ENCODE measurements around the gene CLEC7A.

CLEC7A gene

GRCh38 chr12:10075451-10075850, 54.5 kb downstream of the CLEC7A start:
- Histone ChIP-seq H3K4me1 (ENCODE audit: control insufficient read depth in 1 of 2, insufficient read depth in 2 of 2, low read length in 2 of 2) (no peaks in the 10 kb centered on the region), H3K9ac (ENCODE audit: low read depth in 1 of 2, low read length in 2 of 2) (no peak overlapping the region), H3K27me3 (ENCODE audit: control insufficient read depth in 1 of 2, insufficient read depth in 2 of 2, low read length in 2 of 2) (no peaks in the 10 kb centered on the region), H3K9me3 (ENCODE audit: control insufficient read depth in 1 of 2, low read length in 2 of 2) (no peaks in the 10 kb centered on the region), H3K36me3 (ENCODE audit: control insufficient read depth in 1 of 2, insufficient read depth in 2 of 2, low read length in 2 of 2) (no peaks in the 10 kb centered on the region), H3K4me3 (ENCODE audit: low read depth in 1 of 2, low read length in 2 of 2) (no peak overlapping the region), H3K27ac (ENCODE audit: low read depth, low read length) (no peak overlapping the region)

- no peaks in the 10 kb centered on the region for H3K4me1 ChIP-seq (ENCODE audit: control insufficient read depth in 1 of 2, insufficient read depth in 2 of 2, low read length in 2 of 2)
- H3K27ac ChIP-seq (ENCODE audit: low read depth, low read length): no peak overlapping the region
- H3K9me3 ChIP-seq (ENCODE audit: control insufficient read depth in 1 of 2, low read length in 2 of 2): no peaks in the 10 kb centered on the region
- H3K4me3 ChIP-seq (ENCODE audit: low read depth in 1 of 2, low read length in 2 of 2): no peak overlapping the region
- H3K27me3 ChIP-seq (ENCODE audit: control insufficient read depth in 1 of 2, insufficient read depth in 2 of 2, low read length in 2 of 2): no peaks in the 10 kb centered on the region
- H3K36me3 ChIP-seq (ENCODE audit: control insufficient read depth in 1 of 2, insufficient read depth in 2 of 2, low read length in 2 of 2): no peaks in the 10 kb centered on the region
- H3K9ac ChIP-seq (ENCODE audit: low read depth in 1 of 2, low read length in 2 of 2): no peak overlapping the region
These were observed 56.7 kb downstream of the CLEC7A start for GRCh38 chr12:10073261-10073660.

GRCh38 chr12:10072131-10072530, 57.9 kb downstream of the CLEC7A start:
- H3K27me3 ChIP-seq (ENCODE audit: control insufficient read depth in 1 of 2, insufficient read depth in 2 of 2, low read length in 2 of 2): no peaks in the 10 kb centered on the region
- no peaks in the 10 kb centered on the region for H3K36me3 ChIP-seq (ENCODE audit: control insufficient read depth in 1 of 2, insufficient read depth in 2 of 2, low read length in 2 of 2)
- no peak overlapping the region for H3K27ac ChIP-seq (ENCODE audit: low read depth, low read length)
- no peak overlapping the region for H3K4me3 ChIP-seq (ENCODE audit: low read depth in 1 of 2, low read length in 2 of 2)
- H3K9ac ChIP-seq (ENCODE audit: low read depth in 1 of 2, low read length in 2 of 2): no peak overlapping the region
- no peaks in the 10 kb centered on the region for H3K9me3 ChIP-seq (ENCODE audit: control insufficient read depth in 1 of 2, low read length in 2 of 2)
- no peaks in the 10 kb centered on the region for H3K4me1 ChIP-seq (ENCODE audit: control insufficient read depth in 1 of 2, insufficient read depth in 2 of 2, low read length in 2 of 2)

GRCh38 chr12:10070380-10070779, 59.6 kb downstream of the CLEC7A start:
- Histone ChIP-seq H3K4me1 (ENCODE audit: control insufficient read depth in 1 of 2, insufficient read depth in 2 of 2, low read length in 2 of 2) (no peaks in the 10 kb centered on the region), H3K9ac (ENCODE audit: low read depth in 1 of 2, low read length in 2 of 2) (no peak overlapping the region), H3K36me3 (ENCODE audit: control insufficient read depth in 1 of 2, insufficient read depth in 2 of 2, low read length in 2 of 2) (no peaks in the 10 kb centered on the region), H3K27ac (ENCODE audit: low read depth, low read length) (no peak overlapping the region), H3K4me3 (ENCODE audit: low read depth in 1 of 2, low read length in 2 of 2) (no peak overlapping the region), H3K9me3 (ENCODE audit: control insufficient read depth in 1 of 2, low read length in 2 of 2) (no peaks in the 10 kb centered on the region), H3K27me3 (ENCODE audit: control insufficient read depth in 1 of 2, insufficient read depth in 2 of 2, low read length in 2 of 2) (no peaks in the 10 kb centered on the region)

- no peaks in the 10 kb centered on the region for H3K27me3 ChIP-seq (ENCODE audit: control insufficient read depth in 1 of 2, insufficient read depth in 2 of 2, low read length in 2 of 2)
- no peak overlapping the region for H3K9ac ChIP-seq (ENCODE audit: low read depth in 1 of 2, low read length in 2 of 2)
- no peak overlapping the region for H3K4me3 ChIP-seq (ENCODE audit: low read depth in 1 of 2, low read length in 2 of 2)
- no peaks in the 10 kb centered on the region for H3K4me1 ChIP-seq (ENCODE audit: control insufficient read depth in 1 of 2, insufficient read depth in 2 of 2, low read length in 2 of 2)
- no peak overlapping the region for H3K27ac ChIP-seq (ENCODE audit: low read depth, low read length)
- H3K36me3 ChIP-seq (ENCODE audit: control insufficient read depth in 1 of 2, insufficient read depth in 2 of 2, low read length in 2 of 2): no peaks in the 10 kb centered on the region
- H3K9me3 ChIP-seq (ENCODE audit: control insufficient read depth in 1 of 2, low read length in 2 of 2): no peaks in the 10 kb centered on the region
These were observed 60.0 kb downstream of the CLEC7A start for GRCh38 chr12:10069976-10070375.

- Histone ChIP-seq H3K9me3 (ENCODE audit: control insufficient read depth in 1 of 2, low read length in 2 of 2) (no peaks in the 10 kb centered on the region), H3K9ac (ENCODE audit: low read depth in 1 of 2, low read length in 2 of 2) (no peak overlapping the region), H3K27ac (ENCODE audit: low read depth, low read length) (peak overlapping the region; percentile 22), H3K27me3 (ENCODE audit: control insufficient read depth in 1 of 2, insufficient read depth in 2 of 2, low read length in 2 of 2) (no peaks in the 10 kb centered on the region), H3K4me3 (ENCODE audit: low read depth in 1 of 2, low read length in 2 of 2) (no peak overlapping the region), H3K4me1 (ENCODE audit: control insufficient read depth in 1 of 2, insufficient read depth in 2 of 2, low read length in 2 of 2) (no peaks in the 10 kb centered on the region), H3K36me3 (ENCODE audit: control insufficient read depth in 1 of 2, insufficient read depth in 2 of 2, low read length in 2 of 2) (no peaks in the 10 kb centered on the region)
These were observed 60.9 kb downstream of the CLEC7A start for GRCh38 chr12:10069099-10069498.

- H3K4me3 ChIP-seq (ENCODE audit: low read depth in 1 of 2, low read length in 2 of 2): no peak overlapping the region
- H3K9me3 ChIP-seq (ENCODE audit: control insufficient read depth in 1 of 2, low read length in 2 of 2): no peaks in the 10 kb centered on the region
- peak overlapping the region; percentile 55 for H3K27ac ChIP-seq (ENCODE audit: low read depth, low read length)
- no peaks in the 10 kb centered on the region for H3K27me3 ChIP-seq (ENCODE audit: control insufficient read depth in 1 of 2, insufficient read depth in 2 of 2, low read length in 2 of 2)
- no peaks in the 10 kb centered on the region for H3K4me1 ChIP-seq (ENCODE audit: control insufficient read depth in 1 of 2, insufficient read depth in 2 of 2, low read length in 2 of 2)
- H3K9ac ChIP-seq (ENCODE audit: low read depth in 1 of 2, low read length in 2 of 2): no peak overlapping the region
- no peaks in the 10 kb centered on the region for H3K36me3 ChIP-seq (ENCODE audit: control insufficient read depth in 1 of 2, insufficient read depth in 2 of 2, low read length in 2 of 2)
These were observed 61.4 kb downstream of the CLEC7A start for GRCh38 chr12:10068644-10069043.

- Histone ChIP-seq H3K9ac (ENCODE audit: low read depth in 1 of 2, low read length in 2 of 2) (no peak overlapping the region), H3K36me3 (ENCODE audit: control insufficient read depth in 1 of 2, insufficient read depth in 2 of 2, low read length in 2 of 2) (no peaks in the 10 kb centered on the region), H3K27ac (ENCODE audit: low read depth, low read length) (peak overlapping the region; percentile 55), H3K4me3 (ENCODE audit: low read depth in 1 of 2, low read length in 2 of 2) (no peak overlapping the region), H3K9me3 (ENCODE audit: control insufficient read depth in 1 of 2, low read length in 2 of 2) (no peaks in the 10 kb centered on the region), H3K4me1 (ENCODE audit: control insufficient read depth in 1 of 2, insufficient read depth in 2 of 2, low read length in 2 of 2) (no peaks in the 10 kb centered on the region), H3K27me3 (ENCODE audit: control insufficient read depth in 1 of 2, insufficient read depth in 2 of 2, low read length in 2 of 2) (no peaks in the 10 kb centered on the region)
These were observed 62.1 kb downstream of the CLEC7A start for GRCh38 chr12:10067942-10068341.

- no peaks in the 10 kb centered on the region for H3K4me1 ChIP-seq (ENCODE audit: control insufficient read depth in 1 of 2, insufficient read depth in 2 of 2, low read length in 2 of 2)
- H3K27me3 ChIP-seq (ENCODE audit: control insufficient read depth in 1 of 2, insufficient read depth in 2 of 2, low read length in 2 of 2): no peaks in the 10 kb centered on the region
- H3K4me3 ChIP-seq (ENCODE audit: low read depth in 1 of 2, low read length in 2 of 2): no peak overlapping the region
- H3K36me3 ChIP-seq (ENCODE audit: control insufficient read depth in 1 of 2, insufficient read depth in 2 of 2, low read length in 2 of 2): no peaks in the 10 kb centered on the region
- no peaks in the 10 kb centered on the region for H3K9me3 ChIP-seq (ENCODE audit: control insufficient read depth in 1 of 2, low read length in 2 of 2)
- H3K27ac ChIP-seq (ENCODE audit: low read depth, low read length): peak overlapping the region; percentile 11
- H3K9ac ChIP-seq (ENCODE audit: low read depth in 1 of 2, low read length in 2 of 2): no peak overlapping the region
These were observed 62.7 kb downstream of the CLEC7A start for GRCh38 chr12:10067264-10067663.

Measured in duodenal mucosa (tissue), 2 donors.